Trophoblast cell (in vitro differentiated cells and primary cell): ENCODE data around the gene GTPBP4.

Source experiments
- DNase-seq, 2 donors: peaks; one replicate each; pipeline ENCODE4 v3.0.0-alpha.2; 2016
- H2AFZ ChIP-seq: 2 replicates; pipeline ENCODE4 v1.6.1; 2013; ENCODE audit warnings: low read length, moderate library complexity, mild to moderate bottlenecking; ENCODE audit not compliant: insufficient read depth, poor library complexity
- H2AK5ac ChIP-seq: 2 replicates; pipeline ENCODE4 v1.6.1; 2013; ENCODE audit warnings: mild to moderate bottlenecking, low read length
- H2BK120ac ChIP-seq: 2 replicates; pipeline ENCODE4 v1.6.1; 2013; ENCODE audit warnings: low read length, mild to moderate bottlenecking, moderate library complexity; ENCODE audit not compliant: insufficient read depth, poor library complexity
- H2BK12ac ChIP-seq: 2 replicates; pipeline ENCODE4 v1.6.1; 2013; ENCODE audit warnings: mild to moderate bottlenecking, low read length, moderate library complexity
- H2BK5ac ChIP-seq: 2 replicates; pipeline ENCODE4 v1.6.1; 2013; ENCODE audit warnings: low read length, low read depth, moderate library complexity, mild to moderate bottlenecking; ENCODE audit not compliant: poor library complexity
- H3K14ac ChIP-seq: 2 replicates; pipeline ENCODE4 v1.6.1; 2013; ENCODE audit warnings: mild to moderate bottlenecking, low read length
- H3K18ac ChIP-seq: 2 replicates; pipeline ENCODE4 v1.6.1; 2013; ENCODE audit warnings: mild to moderate bottlenecking, low read length
- H3K23ac ChIP-seq: 2 replicates; pipeline ENCODE4 v1.6.1; 2013; ENCODE audit warnings: low read length
- H3K27ac ChIP-seq: 2 replicates; pipeline ENCODE4 v1.5.1; 2013; ENCODE audit warnings: low read depth, mild to moderate bottlenecking, inconsistent platforms, low read length, moderate library complexity
- H3K27me3 ChIP-seq: 2 replicates; pipeline ENCODE4 v1.6.1; 2013; ENCODE audit warnings: inconsistent platforms, mild to moderate bottlenecking, low read length, moderate library complexity; ENCODE audit not compliant: insufficient read depth
- H3K36me3 ChIP-seq, 2 experiments: 1 replicate in 1 of 2; 2 replicates in 1 of 2; pipeline ENCODE4 v1.6.1; 2013; ENCODE audit warnings: low read length in 2 of 2, mild to moderate bottlenecking in 2 of 2, moderate library complexity in 1 of 2; ENCODE audit not compliant: insufficient read depth in 2 of 2, control insufficient read depth in 1 of 2
- H3K4ac ChIP-seq: 2 replicates; pipeline ENCODE4 v1.6.1; 2013; ENCODE audit warnings: low read depth, mild to moderate bottlenecking, low read length, moderate library complexity
- H3K4me1 ChIP-seq, 2 experiments: 1 replicate in 1 of 2; 2 replicates in 1 of 2; pipeline ENCODE4 v1.6.1; 2013; ENCODE audit warnings: low read length in 2 of 2, mild to moderate bottlenecking in 2 of 2, moderate library complexity in 1 of 2; ENCODE audit not compliant: insufficient read depth in 2 of 2, control insufficient read depth in 1 of 2
- H3K4me2 ChIP-seq: 2 replicates; pipeline ENCODE4 v1.6.1; 2013; ENCODE audit warnings: inconsistent platforms, mild to moderate bottlenecking, low read length, moderate library complexity
- H3K4me3 ChIP-seq: 2 replicates; pipeline ENCODE4 v1.5.1; 2013; ENCODE audit warnings: mild to moderate bottlenecking, low read depth, low read length, inconsistent platforms
- H3K79me1 ChIP-seq: one replicate; pipeline ENCODE4 v1.6.1; 2013; ENCODE audit warnings: low read length
- H3K79me2 ChIP-seq: 2 replicates; pipeline ENCODE4 v1.6.1; 2013; ENCODE audit warnings: low read length, mild to moderate bottlenecking; ENCODE audit not compliant: control insufficient read depth, insufficient read depth, poor library complexity
- H3K9ac ChIP-seq: 2 replicates; pipeline ENCODE4 v1.6.1; 2013; ENCODE audit warnings: mild to moderate bottlenecking, low read length
- H3K9me3 ChIP-seq: 2 replicates; pipeline ENCODE4 v1.6.1; 2013; ENCODE audit warnings: low read depth, mild to moderate bottlenecking, control low read depth, inconsistent platforms, low read length; ENCODE audit not compliant: insufficient read depth
- H4K12ac ChIP-seq: 2 replicates; pipeline ENCODE4 v1.6.1; 2013; ENCODE audit warnings: low read depth, mild to moderate bottlenecking, low read length, moderate library complexity
- H4K8ac ChIP-seq: 2 replicates; pipeline ENCODE4 v1.6.1; 2013; ENCODE audit warnings: low read depth, mild to moderate bottlenecking, low read length, moderate library complexity
- H4K91ac ChIP-seq: one replicate; pipeline ENCODE4 v1.6.1; 2013; ENCODE audit warnings: low read depth, mild to moderate bottlenecking, low read length, moderate library complexity
- WGBS: extraction: QIAGEN DNeasy Blood & Tissue Kit; methylation state at CpG from one replicate; pipeline ENCODE4 v1.1.7; 2013; ENCODE audit warnings: missing lambda C conversion rate; ENCODE audit not compliant: insufficient read length, insufficient coverage; ENCODE audit errors: extremely low coverage; 5-methylcytosine and 5-hydroxymethylcytosine counted together

Gene GTPBP4

GRCh38 chr10:992467-992866, 4.2 kb downstream of the GTPBP4 start:
- Histone ChIP-seq H2AK5ac (no peak overlapping the region), H3K23ac (no peak overlapping the region), H4K8ac (no peak overlapping the region), H2BK120ac (no peak overlapping the region), H3K27me3 (no peaks in the 10 kb centered on the region), H3K79me1 (peaks cover 10% of the 10 kb centered on the region), H4K91ac (no peak overlapping the region), H4K12ac (no peak overlapping the region), H3K27ac (no peak overlapping the region), H3K14ac (no peak overlapping the region), H2AFZ (no peak overlapping the region), H3K9ac (no peak overlapping the region), H3K9me3 (no peaks in the 10 kb centered on the region), H3K4me1 (peaks cover 7% of the 10 kb centered on the region in 2 experiments), H3K4me2 (no peak overlapping the region), H3K36me3 (peaks cover 35 to 40% of the 10 kb centered on the region in 2 experiments), H2BK12ac (no peak overlapping the region), H2BK5ac (no peak overlapping the region), H3K18ac (no peak overlapping the region), H3K79me2 (peaks cover 20% of the 10 kb centered on the region), H3K4me3 (no peak overlapping the region), H3K4ac (no peak overlapping the region)
- no peak for DNase-seq
- 100% methylated on average over 2 of the region's 6 CpGs for WGBS

DNA sequence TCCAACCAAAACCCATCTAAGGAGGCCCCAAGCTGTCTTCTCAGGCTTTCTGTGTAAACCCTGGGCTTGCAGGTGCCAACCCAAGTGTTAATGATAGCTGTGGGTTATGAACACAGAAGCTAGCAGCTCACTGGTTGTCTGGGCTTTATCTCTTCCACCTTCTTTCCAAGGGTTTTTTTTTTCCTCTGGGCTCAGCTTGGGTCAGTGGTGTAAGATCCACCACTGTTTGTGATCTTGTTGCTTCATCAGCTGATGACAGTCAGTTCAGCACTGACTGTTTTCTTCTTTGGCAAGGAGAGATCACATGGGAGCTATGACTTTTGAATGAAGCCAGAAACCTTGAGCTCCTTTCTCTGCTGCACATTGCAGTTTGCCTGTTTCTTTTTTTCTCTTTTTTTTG, 4.6 kb downstream of the GTPBP4 start:
- Histone ChIP-seq H3K9me3 (no peaks in the 10 kb centered on the region), H3K79me2 (peaks cover 17% of the 10 kb centered on the region), H2BK5ac (no peak overlapping the region), H3K27me3 (no peaks in the 10 kb centered on the region), H2BK120ac (no peak overlapping the region), H3K18ac (no peak overlapping the region), H3K23ac (no peak overlapping the region), H3K14ac (no peak overlapping the region), H4K91ac (no peak overlapping the region), H3K36me3 (peaks cover 37 to 44% of the 10 kb centered on the region in 2 experiments), H2BK12ac (no peak overlapping the region), H3K79me1 (peaks cover 7% of the 10 kb centered on the region), H4K12ac (no peak overlapping the region), H4K8ac (no peak overlapping the region), H3K9ac (no peak overlapping the region), H2AFZ (no peak overlapping the region), H3K4me1 (peaks cover 6 to 7% of the 10 kb centered on the region in 2 experiments), H2AK5ac (no peak overlapping the region), H3K4me3 (no peak overlapping the region), H3K4ac (peak overlapping the region; percentile 14), H3K27ac (no peak overlapping the region), H3K4me2 (no peak overlapping the region)
- no peak for DNase-seq

DNA sequence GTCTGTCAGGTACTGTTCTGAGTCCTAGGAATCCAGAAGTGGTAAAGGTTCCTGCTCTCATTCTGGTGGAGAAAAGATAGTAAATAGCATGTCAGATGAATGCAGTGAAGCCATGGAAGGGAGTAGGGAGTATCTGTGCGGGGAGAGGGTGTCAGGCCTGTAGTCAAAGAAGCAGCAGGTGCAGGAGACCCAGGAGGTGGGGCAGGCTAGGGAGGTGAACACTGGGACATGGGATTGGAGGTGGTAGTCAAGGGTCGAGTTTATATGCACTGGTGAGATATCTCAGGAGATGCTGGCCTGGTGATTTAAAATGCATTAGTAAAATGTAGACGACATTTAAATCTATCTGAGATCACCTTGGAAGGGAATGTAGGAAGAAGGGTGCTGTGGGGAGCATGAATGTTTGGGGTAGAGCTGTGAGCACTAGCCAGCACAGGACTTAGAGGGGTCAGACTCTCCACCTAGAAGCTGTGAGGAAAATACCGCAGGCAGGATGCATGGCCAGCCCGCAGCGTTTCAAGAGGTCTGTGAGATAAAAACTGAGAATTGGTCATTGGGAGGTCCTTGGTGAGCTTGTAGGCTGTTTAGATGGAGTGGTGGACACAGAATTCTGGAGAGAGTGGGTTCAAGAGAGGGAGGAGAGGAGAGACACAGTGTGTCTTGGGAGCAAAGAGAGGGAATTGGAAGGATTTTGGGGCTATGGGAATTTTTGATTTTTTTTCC, 6.8 kb downstream of the GTPBP4 start:
- WGBS = no CpG with 5 or more reads among the region's 6 CpGs
- H4K8ac ChIP-seq = no peak overlapping the region
- H3K27me3 ChIP-seq = no peaks in the 10 kb centered on the region

DNA sequence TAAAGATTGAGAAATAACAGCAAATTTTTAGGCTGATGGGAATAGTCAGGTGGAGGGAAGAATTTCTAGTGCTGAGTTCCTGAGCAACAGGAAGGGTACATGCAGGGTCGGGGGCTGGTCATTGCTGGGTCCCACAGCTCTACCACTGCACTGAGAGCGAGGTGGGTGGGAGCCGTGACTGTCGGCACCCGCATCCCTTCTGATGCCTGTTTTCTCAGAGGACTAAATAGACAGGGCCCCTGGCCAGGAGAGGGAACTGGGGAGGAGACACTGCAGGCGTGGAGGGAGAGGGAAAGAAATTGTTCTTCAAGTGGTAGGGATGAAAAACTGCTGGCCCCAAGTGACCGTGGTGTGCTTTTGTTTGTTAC, 7.3 kb downstream of the GTPBP4 start:
- Histone ChIP-seq H2BK120ac (no peak overlapping the region), H4K8ac (no peak overlapping the region), H3K79me1 (no peaks in the 10 kb centered on the region), H2AK5ac (no peak overlapping the region), H3K36me3 (peaks cover 59 to 66% of the 10 kb centered on the region in 2 experiments), H3K4ac (no peak overlapping the region), H2BK5ac (no peak overlapping the region), H3K27me3 (no peaks in the 10 kb centered on the region), H3K4me2 (no peak overlapping the region), H3K79me2 (peaks cover 4% of the 10 kb centered on the region), H3K27ac (no peak overlapping the region), H3K4me3 (no peak overlapping the region), H4K91ac (no peak overlapping the region), H3K18ac (no peak overlapping the region), H3K14ac (no peak overlapping the region), H4K12ac (no peak overlapping the region), H3K9ac (no peak overlapping the region), H2AFZ (no peak overlapping the region), H3K9me3 (no peaks in the 10 kb centered on the region), H2BK12ac (no peak overlapping the region), H3K4me1 (peaks cover 0 to 4% of the 10 kb centered on the region in 2 experiments), H3K23ac (no peak overlapping the region)
- no peak for DNase-seq
- WGBS = no CpG with 5 or more reads among the region's 7 CpGs

More for the DNA sequence above, 6.8 kb downstream of the GTPBP4 start:
- Histone ChIP-seq H2AK5ac (no peak overlapping the region), H4K12ac (no peak overlapping the region), H2BK5ac (no peak overlapping the region), H2BK120ac (no peak overlapping the region), H3K4ac (no peak overlapping the region), H2BK12ac (no peak overlapping the region), H3K79me2 (peaks cover 4% of the 10 kb centered on the region), H3K4me1 (peaks cover 0 to 4% of the 10 kb centered on the region in 2 experiments), H3K4me2 (no peak overlapping the region), H3K9ac (no peak overlapping the region), H3K23ac (no peak overlapping the region), H3K27ac (no peak overlapping the region), H3K18ac (no peak overlapping the region), H3K4me3 (no peak overlapping the region), H2AFZ (no peak overlapping the region), H3K14ac (no peak overlapping the region), H3K79me1 (no peaks in the 10 kb centered on the region), H4K91ac (no peak overlapping the region), H3K9me3 (no peaks in the 10 kb centered on the region), H3K36me3 (peaks cover 54 to 63% of the 10 kb centered on the region in 2 experiments)
- DNase-seq = no peak
